ENCODE measurements around the gene PLXNB2.

PLXNB2 gene

DNA sequence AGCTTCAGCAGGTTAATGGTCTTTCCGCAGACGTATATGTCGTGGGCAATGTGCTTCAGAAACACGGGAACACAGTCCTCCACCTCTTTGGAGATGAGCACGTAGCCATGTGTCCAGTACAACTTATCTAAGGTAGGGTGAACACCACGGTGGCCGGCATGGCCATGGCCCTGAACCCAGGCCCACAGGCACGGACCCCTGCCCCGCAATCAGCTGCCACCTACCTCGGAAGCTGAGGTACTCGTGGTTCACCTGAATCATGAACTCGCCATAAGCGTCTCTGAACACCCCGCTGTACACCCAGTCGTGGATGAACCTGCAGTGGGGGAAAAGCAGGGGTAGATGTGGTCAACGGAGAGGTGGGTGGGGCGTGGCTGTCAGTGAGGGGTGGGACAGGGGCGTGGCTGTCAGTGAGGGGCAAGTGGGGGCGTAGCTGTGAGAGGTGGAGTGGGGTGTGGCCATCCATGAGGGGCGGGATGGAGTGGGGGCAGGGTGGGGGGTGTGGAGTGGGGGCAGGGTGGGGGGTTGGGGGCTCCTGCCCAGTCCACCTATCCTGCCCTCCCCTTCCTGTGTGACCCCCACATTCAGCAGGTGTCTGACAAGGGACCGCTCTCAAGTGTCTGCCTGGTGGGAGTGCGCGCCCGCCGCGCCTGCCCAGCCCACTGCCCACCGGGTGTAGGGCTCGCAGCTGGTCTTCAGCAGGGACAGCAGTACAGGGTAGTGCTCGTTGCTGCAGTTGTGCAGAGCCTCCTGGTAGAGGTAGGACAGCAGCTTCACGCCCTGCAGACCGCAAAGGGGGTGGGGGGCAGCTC, 81.2 kb downstream of the PLXNB2 start:
- DNase-seq: no peak

DNA sequence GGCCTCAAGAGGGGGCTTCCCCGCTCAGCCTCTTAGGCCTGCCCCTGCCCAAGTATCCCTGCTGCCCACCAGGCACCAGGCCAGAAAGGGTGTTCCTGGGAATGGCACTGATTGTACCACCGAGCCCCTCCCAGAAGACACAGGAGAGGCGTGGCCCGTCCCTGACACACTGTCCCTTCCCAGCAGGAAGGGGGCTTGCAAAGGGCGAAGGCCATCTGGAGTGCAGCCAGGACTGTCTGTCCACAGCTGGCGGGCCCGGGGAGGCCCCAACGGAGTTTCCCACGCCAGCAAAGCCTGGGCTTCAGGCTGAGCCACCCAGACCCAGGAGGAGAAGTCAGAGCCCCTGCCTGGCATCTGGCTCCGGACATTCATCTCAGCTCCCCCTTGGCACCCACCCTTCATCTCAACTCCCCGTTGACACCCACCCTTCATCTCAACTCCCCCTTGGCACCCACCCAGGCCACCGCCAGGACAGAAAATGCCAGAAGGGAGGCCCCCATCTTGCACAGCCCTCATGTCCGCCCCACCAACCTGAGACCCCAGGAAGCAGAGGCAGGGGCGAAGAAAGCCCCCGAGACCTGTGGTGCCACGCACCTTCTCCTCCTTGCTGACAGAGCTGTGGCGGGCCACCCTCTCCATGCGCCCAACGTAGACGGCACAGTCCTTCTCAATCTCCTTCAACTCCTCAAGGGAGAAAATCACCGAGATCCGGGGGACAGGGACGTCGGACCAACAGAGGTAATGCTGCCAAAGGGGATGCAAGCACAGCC, 82.1 kb downstream of the PLXNB2 start:
- no peak for DNase-seq

Measured in NCI-H524 (cell line).